NCI-H2227 (cell line): Measurements from ENCODE around the gene CREBBP.

ENCODE experiments used
- DNase-seq: peaks from one replicate; lab custom pipeline; 2025; ENCODE audit not compliant: unreplicated experiment; lab: John Stamatoyannopoulos, UW

The CREBBP gene

DNA sequence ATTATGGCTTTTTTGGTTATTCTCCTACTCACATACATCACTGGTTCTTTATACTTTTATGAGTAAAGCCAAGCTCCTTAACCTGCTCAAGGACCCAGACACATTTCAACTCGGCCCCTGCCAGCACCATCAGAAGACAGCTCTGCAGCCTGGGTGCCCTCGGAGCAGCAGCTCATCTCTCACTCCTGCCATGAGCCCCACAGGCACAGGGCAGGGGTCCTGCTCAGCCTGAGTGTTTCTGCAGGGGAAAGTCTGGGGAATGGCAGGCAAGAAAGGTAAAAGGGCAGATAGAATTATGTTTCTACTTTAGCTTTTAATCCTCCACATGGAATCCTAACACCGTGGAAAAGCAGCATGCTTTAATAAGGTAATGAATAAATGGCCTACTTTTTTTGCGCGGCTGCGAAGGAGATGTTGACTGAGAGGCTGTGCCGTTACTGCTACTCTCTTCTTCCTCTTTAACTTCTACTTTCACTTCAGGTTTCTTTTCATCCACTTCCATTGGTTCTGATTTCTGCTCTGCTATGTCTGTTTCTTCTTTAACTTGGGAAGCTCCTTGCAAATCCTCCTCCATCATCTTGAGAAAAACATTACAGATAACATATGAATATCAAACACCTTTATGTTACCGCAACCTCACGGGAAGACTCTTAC, 113.1 kb downstream of the CREBBP start:
- DNase-seq: no peak

DNA sequence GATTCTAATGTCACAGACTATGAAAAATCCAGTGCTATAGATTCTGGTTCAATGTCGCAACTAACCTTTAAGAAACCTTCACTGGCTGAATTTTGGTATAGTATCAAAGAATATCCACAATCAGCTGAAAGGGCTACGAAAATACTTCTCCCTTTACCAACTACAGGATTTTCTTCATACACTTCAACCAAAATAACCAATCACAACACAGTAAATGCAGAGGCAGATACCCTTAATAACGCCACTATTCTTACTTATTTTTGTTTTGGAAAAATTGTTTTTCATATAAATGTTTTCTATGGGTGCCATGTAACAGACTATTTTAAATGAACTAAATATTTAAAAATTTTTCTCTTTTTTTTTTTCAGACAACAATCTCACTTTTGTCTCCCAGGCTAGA, 114.3 kb downstream of the CREBBP start:
- DNase-seq: no peak

DNA sequence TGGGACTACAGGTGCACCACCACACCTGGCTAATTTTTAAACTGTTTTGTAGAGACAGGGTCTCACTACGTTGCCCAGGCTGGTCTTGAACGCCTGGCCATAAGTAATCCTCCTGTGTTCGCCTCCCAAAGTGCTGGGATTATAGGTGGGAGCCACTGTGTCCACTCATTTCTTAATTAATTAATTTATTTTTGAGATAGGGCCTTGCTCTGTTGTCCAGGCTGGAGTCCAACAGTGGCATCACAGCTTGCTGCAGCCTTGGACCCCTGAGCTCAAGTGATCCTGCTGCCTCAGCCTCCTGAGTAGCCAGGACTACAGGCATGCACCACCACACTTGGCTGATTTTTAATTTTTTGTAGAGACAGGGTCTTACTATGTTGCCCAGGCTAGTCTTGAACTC, 116.1 kb downstream of the CREBBP start:
- DNase-seq: no peak

- DNase-seq: no peak
Observed at GRCh38 chr16:3762107-3762750, 118.3 kb downstream of the CREBBP start.

DNA sequence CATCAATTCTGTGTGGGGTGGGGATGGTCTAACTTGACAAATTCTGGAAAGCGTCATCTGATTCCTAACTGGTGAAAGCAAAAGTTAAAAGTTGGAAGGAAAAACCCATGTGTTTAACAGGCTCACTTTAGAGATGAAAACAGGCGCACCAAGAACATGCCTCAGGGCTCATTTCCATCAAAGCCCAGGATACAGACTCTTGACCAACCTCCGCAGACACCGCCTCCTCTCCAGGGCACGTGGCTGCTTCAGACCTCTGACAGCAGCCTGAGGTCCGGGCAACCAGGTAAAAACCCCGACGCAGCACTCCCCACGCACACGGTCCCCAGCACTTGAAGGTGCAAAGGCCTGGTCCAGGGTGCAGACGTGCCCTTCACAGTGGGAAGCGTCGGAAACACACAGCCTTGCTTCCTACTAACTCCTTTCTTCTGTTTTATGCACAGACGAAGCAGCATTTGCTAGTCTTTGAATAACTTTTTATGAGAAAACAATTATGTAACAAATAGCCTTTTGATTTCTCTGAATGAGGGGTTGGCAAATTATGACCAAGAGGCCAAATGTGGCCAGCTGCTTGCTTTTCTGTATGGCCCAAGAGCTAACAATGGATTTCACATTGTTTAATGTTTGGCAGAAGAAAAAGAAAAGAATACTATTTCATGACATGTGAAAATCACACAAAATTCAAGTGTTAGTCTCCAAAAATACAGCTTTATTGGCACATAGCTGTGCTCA, 119.0 kb downstream of the CREBBP start:
- DNase-seq: no peak

DNA sequence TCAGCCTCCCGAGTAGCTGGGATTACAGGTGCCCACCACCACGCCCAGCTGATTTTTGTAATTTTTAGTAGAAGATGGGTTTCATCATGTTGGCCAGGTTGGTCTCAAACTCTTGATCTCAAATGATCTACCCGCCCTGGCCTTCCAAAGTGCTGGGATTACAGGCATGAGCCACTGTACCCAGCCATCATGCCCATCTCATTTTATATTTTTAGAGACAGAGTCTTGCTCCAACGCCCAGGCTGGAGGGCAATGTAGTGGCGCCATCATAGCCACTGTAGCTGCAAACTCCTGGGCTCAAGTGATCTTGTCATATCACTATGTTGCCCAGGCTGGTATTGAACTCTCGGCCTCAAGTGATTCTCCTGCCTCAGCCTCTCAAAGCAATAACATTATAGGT, 120.0 kb downstream of the CREBBP start:
- no peak for DNase-seq

- no peak for DNase-seq
Observed at GRCh38 chr16:3759736-3760135, 120.8 kb downstream of the CREBBP start.

DNA sequence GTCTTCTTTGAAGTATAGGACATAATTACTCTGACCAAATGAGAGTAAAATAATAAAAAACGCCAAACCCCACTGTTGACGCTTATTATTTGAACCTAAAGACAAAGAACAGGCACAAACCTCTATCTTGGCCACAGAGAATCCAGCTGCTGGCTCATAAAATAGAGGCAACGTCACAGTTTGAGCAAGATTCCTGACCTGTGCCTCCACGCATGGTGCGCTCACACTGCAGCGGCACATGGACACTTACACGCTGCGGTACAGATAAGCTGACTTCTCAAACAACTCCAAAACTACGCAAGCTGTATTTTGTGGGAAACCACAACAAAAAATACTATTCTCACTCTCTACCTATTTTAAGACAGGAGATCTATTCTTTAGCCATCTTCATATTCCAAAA, 124.4 kb downstream of the CREBBP start:
- no peak for DNase-seq

- no peak for DNase-seq
Observed at GRCh38 chr16:3755249-3755648, 125.3 kb downstream of the CREBBP start.

DNA sequence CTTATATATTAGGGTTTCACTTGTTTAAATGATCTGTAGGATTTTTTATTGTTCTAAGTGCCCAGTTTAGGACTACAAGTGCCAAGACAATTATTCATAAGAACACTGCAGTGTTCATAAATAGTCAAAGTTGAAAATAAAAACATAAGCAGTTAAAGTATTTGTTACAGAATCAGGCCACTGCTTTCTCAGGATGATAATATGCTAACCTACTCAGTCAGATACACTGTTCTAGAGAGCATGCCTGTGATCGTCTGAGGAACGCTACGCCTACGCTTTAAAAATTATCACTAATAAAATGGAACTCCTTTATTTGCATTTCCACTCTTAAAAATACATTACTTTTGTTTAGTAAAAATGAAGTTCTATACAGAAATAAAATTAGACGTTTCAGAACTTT, 125.7 kb downstream of the CREBBP start:
- DNase-seq: no peak

DNA sequence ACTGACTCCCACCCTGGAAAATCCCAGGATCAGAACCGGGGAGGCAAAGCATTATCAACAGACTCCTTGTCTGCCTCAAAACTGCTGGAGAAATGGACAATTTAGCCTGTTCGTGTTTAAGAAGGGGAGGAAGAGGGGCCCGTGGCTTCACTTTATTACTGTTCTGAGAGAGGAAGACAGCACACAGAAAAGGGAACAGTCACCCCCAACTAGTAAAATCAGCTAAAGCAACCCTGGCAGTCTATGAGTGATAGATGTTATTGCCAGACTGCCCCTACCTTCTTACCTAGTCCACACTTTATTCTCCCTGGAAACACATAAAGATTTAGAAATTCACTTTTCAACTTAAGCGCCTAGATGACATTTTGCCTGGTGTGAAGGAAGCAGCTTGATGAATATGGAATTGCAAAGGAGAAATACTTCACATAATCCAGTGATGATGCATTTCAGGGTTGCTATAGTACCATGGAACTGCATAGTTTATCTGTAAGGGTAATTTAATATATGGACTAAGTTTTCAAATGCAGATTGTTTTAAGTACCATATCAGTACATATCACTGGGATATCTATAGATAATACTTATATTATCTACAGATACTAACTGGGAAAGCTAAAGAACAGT, 126.3 kb downstream of the CREBBP start:
- no peak for DNase-seq

- DNase-seq: no peak
Observed at GRCh38 chr16:3752984-3753383, 127.5 kb downstream of the CREBBP start.

GRCh38 chr16:3751878-3752277, 128.6 kb downstream of the CREBBP start:
- no peak for DNase-seq

- DNase-seq: no peak
Observed at GRCh38 chr16:3748307-3748706, 132.2 kb downstream of the CREBBP start.

DNA sequence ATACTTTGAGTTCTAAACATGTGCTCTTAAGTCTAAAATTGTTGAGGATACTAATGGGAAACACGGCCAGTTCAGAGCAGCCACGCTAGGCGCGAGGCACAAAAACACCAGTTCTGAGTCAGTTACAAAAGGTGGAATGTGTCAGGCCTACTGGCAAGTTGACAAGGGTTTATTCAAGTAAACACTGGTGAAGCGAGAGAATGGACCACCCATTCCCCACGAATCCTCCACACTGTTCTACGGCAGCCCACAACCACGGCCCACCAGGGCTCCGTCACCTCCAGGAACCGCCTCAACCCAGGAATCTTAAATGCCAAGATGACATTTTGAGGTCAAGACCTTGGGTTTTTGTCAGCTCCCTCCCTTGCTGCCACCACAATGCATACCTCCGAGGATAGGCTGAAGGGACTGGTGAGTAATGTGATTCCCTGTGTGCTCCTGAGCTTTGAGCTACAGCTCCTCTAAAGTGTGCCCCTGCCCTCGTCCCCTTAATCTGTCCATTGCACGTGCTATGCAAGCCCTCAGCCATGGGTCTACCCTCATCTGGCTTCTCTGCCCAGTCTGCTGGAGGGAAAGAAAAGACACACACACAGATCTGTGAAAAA, 134.7 kb downstream of the CREBBP start:
- DNase-seq: no peak

- DNase-seq: no peak
Observed at GRCh38 chr16:3744018-3744417, 136.5 kb downstream of the CREBBP start.

DNA sequence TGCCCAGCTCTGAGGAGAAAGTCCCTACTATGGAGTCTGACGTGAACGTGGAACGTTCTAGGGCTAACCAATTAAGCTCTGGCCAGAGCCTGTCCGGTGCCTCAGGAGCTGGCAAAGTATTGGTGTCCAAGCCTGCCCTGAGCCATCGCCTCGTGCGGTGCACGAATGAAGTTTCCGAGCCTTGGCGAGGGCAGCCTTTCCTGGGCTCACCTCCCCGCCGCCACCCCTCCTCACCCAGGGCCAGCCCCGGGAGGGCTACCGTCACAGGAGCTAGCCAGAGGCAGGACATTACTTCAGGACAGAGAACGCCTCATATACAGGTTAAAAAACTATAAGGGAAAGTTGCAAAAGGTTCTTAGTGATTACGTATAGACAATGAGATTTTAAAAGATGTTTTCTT, 139.6 kb downstream of the CREBBP start:
- no peak for DNase-seq

DNA sequence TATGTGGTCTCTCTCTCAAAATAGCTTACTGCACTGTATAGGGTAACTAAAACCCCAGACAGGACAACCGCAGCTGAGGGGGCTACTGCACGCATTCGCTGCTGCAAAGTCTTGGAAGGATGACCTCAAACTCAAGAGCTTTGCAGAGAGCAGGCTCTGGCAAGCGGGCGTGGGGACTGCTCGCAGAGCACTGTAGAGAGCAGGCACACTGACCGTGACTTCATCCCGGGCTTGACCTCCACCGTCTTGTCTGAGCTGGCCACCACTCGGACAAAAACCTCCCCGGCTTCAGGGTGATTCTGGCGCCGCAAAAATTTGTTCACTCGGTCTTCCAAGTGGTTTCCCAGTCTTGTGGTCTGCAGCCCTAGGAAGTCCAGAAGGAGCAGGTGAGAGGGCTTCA, 140.3 kb downstream of the CREBBP start:
- no peak for DNase-seq

- DNase-seq: no peak
Observed at GRCh38 chr16:3739636-3740035, 140.9 kb downstream of the CREBBP start.

GRCh38 chr16:3738541-3738940, 142.0 kb downstream of the CREBBP start:
- no peak for DNase-seq

DNA sequence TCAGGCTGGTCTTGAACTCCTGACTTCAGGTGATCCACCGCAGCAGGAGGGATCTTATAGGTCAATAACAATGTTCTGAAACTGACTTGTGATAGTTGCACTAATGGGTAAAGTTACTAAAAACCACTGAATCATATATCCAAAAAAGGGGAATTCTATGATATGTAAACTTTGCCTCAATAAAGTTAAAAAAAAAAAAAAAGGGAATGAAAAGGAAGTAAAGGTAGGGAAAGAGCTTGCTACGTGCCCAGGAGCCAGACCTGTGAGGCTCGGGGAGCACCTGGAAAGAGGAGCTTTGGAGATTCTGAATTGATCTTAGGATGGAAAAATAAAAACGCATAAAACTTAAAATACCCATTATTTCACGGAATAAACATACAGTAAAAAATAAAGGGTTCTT, 142.4 kb downstream of the CREBBP start:
- DNase-seq: no peak

DNA sequence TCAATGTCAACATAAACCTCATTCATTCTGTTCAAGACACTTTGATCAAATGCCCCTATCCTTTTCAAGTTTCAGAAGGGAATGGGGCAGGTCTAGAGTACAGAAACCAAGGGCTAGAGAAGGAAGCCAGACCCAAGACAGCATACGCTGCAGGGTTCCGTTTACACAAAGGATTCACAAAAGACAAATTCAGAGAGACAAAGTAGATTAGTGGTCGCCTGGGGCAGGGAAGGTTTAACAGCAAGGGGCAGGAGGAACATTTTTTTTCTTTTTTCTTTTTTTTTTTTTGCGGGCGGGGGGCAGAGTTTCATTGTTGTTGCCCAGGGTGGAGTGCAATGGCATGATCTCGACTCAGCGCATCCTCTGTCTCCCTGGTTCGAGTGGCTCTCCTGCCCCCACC, 143.3 kb downstream of the CREBBP start:
- no peak for DNase-seq
